Measurements from ENCODE around the gene C1QTNF2.

Gene C1QTNF2

GRCh38 chr5:160371294-160371693 lies 868 bp upstream of the C1QTNF2 start:
- no peak for TF ChIP-seq CTCF (IDR thresholded peaks at IDR 0.05; ENCODE audit: low read depth, low read length)
- DNase-seq (ENCODE audit: extremely low read depth, low read depth): no peak

DNA sequence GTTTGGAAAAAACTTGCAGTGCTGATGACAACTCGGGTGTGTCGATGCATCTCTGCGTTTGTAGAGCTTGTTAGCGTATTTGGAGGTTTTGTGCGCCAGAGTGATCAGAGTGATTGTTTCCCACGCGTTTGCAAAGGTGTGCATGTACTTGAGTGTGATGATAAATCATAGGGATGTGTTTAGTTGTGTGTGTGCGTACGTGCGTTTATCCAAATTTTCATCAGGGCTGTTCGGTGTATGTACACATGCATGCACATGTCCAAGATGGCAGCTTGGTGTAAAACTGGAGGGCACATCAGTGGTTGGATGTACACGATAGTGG lies 248 bp upstream of the C1QTNF2 start:
- no peak for DNase-seq (ENCODE audit: extremely low read depth, low read depth)
- TF ChIP-seq CTCF (IDR thresholded peaks at IDR 0.05; ENCODE audit: low read depth, low read length): no peak

- DNase-seq (ENCODE audit: extremely low read depth, low read depth): no peak
- no peak for TF ChIP-seq CTCF (IDR thresholded peaks at IDR 0.05; ENCODE audit: low read depth, low read length)
Observed at GRCh38 chr5:160367885-160368284, 2.5 kb downstream of the C1QTNF2 start.

DNA sequence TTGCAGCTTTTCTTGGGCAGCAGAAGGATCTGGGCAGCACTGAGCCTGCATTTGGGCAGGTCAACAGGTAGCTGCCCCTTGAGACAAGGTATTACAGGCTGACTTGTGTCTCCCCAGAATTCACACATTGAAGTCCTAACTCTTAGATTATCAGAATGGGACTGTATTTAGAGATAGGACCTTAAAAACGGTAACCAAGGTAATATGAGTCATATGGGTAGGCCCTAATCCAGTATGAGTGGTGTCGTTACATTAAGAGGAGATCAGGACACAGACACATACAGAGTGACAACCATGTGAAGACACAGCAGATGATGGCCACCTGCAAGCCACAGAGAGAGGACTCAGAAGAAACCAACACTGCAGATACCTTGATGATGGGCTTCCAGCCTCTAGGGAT lies 3.2 kb downstream of the C1QTNF2 start:
- no peak for DNase-seq (ENCODE audit: extremely low read depth, low read depth)
- no peak for TF ChIP-seq CTCF (IDR thresholded peaks at IDR 0.05; ENCODE audit: low read depth, low read length)

DNA sequence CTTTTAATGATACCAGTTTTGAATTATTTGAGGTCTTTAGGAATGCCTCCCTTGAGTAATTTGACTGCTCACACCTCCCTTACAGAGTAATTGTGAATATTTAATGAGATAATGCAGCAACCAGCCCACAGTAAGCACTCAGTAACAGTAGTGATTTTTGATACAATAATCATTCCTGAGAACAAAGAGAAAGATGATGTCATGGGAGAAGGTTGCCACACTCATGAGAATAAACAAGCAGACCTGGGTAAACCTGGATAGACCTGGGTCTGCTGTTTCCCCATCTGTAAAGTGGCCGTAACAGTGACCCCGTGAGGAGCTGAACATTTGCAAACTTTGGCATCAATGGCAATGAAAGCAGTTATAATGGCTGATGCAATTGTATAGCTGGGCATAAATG lies 4.2 kb downstream of the C1QTNF2 start:
- DNase-seq (ENCODE audit: extremely low read depth, low read depth): no peak

DNA sequence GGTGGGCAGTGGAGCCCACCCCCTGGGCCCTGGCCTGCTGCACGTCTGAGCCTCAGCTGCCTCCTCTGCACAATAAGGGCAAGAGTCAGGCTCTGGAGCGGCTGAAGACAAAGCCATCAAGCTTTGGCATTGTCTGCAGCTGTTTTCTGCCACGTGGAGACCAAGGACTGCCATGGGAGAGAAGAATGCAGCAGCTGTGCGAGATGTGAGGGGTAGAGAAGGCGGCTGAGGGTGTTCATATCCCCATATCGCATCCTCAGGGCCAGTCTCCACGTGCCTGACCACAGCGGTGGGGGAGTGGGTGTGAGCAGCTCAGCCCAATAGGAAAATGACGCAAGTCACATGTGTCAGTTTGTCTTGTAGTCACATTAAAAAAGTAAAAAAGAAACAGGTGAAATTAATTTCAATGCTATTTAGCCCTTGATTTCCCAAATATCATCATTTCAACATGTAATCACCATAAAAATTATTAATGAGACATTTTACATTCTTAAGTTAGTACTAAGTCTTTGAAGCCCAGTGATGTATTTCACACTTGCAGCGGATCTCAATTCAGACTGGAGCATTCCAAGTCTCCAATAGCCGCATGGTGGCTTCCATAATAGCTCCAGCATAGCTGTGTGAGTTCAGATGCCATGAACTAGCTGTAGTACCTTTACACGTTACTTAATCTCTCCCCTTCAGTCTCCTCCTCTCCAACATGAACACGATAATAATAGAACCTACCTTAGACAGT lies 6.6 kb downstream of the C1QTNF2 start:
- TF ChIP-seq CTCF (IDR thresholded peaks at IDR 0.05; ENCODE audit: low read depth, low read length): no peak
- DNase-seq (ENCODE audit: extremely low read depth, low read depth): no peak

More for the DNA sequence above, 4.2 kb downstream of the C1QTNF2 start:
- no peak for TF ChIP-seq CTCF (IDR thresholded peaks at IDR 0.05; ENCODE audit: low read depth, low read length)

GRCh38 chr5:160363211-160363610 lies 7.2 kb downstream of the C1QTNF2 start:
- no peak for DNase-seq (ENCODE audit: extremely low read depth, low read depth)
- no peak for TF ChIP-seq CTCF (IDR thresholded peaks at IDR 0.05; ENCODE audit: low read depth, low read length)
